Suppressor macrophage treated with lipopolysaccharide for 1 hour (primary cell): ENCODE measurements around the gene SBNO1.
A peak's percentile ranks its signal among the peaks of the same experiment; 100 is the strongest.
"Not testable (repeated sequence)": the region's sequence is repeated elsewhere in the genome, so short reads cannot be mapped to it uniquely, and the experiment has no call there.

ENCODE experiments used
- DNase-seq, 3 donors: peaks; one replicate each; pipeline ENCODE4 v3.0.0-alpha.2; 2020 to 2022

The SBNO1 gene

DNA sequence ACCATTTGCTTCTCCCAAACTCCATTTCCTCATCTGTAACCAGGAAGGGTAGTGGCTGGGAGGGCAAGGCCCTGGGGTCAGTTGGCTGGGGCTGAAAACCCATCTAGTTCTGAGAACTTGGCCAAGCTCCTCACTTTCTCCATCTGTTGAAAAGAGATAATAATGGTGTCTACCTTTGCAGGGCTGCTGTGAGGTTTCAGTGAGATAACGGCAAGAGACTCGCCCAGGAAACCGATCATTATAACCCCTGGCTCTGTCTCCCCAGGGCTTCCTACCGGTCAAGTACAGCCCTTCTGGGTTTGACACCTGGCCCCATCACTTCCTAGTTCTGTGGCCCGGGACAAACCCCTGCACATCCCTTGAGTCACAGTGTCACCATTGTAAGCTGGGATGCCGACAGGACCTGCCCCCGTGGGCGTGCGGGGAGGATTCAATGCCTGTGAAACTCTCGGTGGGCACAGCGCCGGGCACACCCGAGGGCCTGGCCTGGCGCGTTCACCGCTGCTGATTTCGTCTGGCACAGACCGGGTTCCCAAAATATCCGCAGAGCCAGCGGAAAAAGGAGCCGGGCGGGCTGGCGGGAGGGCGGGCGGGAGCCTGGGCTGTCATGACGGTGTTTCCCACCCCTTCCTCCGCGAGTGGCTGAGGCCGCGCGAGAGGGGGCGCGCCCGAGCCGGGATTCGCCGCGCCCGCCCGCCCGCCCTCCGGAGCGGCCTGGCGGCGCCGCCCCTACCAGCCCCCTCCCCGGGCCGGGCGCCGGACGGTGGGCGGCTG lies 23.7 kb upstream of the SBNO1 start:
- DNase-seq = peak; percentile 82 to 93 (median 88)

DNA sequence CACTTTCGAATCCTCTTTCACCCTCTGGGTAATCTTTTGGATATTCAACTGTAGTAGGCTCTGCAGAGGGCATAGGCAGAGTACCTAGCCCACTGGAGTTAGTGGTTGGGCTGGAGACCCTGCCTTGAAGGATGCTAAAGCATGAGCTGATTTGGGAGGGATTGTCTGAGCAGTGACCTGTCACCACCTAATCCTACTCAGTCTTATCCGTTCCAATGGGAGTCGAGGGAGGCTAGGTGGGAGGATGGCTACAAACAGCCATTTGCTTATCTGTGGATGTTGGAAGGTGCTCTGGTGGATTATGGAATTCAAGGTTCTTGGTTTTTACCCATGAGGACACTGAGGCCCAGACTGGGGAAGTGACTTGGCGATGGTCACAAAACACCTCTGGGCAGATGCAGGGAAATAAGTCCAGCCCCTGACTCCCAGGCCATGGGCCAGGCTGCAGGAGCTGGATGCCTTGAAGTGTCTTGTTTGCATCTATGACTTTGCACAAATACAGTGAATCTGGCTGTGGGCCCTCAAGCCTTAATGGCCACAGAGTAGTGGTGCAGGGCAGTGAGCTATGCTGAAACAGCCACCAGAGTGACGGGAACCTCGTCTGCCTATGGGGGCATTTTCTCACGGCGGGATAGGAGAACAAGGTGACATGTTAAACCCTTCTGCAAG lies 23.0 kb upstream of the SBNO1 start:
- no peak for DNase-seq

DNA sequence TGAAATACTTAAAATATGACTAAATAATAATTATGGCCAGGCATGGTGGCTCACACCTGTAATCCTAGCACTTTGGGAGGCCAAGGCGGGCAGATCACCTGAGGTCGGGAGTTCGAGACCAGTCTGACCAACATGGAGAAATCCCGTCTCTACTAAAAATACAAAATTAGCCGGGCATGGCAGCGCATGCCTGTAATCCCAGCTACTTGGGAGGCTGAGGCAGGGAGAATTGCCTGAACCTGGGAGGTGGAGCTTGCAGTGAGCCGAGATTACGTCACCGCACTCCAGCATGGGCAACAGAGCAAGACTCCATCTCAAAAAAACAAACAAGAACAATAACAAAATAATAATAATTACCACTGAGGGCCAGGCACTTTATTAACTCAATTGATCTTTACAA lies 20.9 kb upstream of the SBNO1 start:
- not testable (repeated sequence) for DNase-seq

DNA sequence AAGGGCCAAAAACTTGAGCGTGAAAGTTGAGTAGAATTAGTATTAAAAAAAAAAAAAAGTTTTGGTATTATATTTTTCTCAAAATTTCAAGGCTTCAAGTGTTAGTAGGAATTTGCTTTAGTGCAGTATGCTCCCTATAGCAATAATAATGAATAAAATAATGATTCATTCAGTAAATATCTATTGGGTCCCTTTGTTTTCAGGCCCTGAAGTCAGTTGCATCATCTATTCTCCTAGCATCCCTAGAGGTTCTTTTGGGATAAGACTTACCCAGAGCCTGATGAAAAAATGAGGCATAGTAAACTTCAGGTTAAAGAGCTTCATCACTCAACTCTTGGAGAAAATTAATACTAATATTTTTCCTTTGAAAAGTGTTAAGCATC lies 20.3 kb upstream of the SBNO1 start:
- DNase-seq = no peak

DNA sequence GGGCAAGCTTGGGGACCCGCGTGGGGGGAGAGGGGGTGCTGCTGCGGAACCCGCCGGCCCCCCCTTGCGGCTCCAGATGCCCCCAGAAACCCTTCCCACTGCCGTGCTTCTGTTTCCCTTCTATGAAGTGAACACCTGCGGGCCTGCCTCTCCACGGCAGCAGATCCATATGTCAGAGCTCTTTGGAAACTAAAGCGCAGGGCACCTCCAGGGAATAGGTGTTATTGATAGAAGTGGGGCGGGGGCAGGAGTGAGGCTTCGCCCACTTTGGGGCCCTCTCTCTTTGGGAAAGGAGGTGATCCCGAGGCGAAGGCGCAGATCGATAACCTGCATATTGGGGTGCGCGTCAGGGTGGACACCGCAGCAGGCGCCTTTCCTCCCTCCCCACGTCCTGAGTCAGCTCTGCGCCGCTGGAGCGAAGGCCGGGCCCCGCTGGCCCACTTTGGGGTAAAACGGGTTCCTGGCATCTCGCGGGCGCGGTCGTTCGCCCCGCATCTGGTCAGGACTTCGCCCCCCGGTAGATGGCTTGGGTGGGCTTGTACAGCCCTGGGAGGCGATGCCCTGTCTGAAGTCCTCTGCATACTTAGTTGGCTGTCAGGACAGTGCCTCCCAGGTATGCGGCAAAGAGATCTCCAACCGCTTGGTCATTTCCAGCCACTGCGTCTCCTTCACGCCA lies 19.8 kb upstream of the SBNO1 start:
- DNase-seq = peak; percentile 27 to 56 (median 41)

DNA sequence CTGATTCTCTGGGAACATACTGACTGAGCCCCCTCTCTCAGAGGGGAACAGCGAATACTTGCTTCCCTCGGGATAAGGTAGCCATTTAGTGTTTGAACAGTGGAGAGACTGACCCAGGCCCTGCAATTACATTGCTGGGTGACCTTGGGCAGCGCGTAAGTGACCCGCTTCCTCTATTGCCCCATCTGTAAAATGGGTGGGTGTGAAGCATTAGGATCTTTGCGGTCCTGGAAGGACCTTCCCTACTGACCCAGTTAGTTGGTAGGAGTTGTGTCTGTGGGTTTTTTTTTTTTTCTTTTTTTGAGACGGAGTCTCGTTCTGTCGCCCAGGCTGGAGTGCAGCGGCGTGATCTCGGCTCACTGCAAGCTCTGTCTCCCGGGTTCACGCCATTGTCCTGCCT lies 18.0 kb upstream of the SBNO1 start:
- no peak for DNase-seq

DNA sequence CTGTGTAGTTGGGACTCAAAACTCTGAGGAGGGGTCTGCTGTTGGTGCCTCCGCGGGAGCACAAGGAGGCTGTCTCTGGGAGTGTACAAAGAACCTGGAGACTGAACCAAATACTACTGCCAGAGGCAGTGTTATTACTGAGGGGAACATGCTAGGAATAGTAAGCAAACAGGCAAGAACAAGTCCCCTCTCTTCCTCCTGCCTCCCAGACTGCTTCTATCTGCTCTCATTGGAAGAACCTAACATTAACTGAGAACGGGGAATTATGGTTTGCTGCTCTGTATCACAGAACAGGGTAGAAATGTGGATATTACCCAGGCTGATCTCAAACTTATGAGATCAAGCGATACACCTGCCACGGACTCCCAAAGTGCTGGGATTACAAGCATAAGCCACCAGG lies 14.7 kb upstream of the SBNO1 start:
- DNase-seq = no peak

DNA sequence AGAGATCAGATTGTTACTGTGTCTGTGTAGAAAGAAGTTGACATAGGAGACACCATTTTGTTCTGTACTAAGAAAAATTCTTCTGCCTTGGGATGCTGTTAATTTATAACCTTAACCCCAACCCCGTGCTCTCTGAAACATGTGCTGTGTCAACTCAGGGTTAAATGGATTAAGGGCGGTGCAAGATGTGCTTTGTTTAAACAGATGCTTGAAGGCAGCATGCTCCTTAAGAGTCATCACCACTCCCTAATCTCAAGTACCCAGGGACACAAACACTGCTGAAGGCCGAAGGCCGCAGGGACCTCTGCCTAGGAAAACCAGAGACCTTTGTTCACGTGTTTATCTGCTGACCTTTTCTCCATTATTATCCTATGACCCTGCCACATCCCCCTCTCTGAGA lies 7.8 kb upstream of the SBNO1 start:
- DNase-seq = not testable (repeated sequence)

DNA sequence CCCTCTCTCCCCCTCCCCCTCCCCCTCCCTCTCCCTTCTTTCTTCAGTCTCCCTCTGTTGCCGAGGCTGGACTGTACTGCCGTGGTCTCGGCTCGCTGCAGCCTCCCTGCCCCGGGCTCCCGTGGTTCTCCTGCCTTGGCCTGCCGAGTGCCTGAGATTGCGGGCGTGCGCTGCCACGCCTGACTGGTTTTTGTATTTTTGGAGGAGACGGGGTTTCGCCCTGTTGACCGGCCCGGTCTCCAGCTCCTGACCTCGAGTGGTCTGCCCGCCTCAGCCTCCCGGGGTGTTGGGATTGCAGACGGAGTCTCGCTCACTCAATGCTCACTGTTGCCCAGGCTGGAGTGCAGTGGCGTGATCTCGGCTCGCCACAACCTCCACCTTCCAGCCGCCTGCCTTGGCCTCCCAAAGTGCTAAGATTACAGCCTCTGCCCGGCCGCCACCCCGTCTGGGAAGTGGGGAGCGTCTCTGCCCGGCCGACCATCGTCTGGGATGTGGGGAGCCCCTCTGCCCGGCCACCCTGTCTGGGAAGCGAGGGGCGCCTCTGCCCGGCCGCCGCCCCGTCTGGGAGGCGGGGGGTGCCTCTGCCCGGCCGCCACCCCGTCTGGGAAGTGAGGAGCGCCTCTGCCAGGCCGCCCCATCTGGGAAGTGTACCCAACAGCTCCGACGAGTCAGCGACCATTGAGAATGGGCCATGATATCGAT lies 7.2 kb upstream of the SBNO1 start:
- DNase-seq = not testable (repeated sequence)

DNA sequence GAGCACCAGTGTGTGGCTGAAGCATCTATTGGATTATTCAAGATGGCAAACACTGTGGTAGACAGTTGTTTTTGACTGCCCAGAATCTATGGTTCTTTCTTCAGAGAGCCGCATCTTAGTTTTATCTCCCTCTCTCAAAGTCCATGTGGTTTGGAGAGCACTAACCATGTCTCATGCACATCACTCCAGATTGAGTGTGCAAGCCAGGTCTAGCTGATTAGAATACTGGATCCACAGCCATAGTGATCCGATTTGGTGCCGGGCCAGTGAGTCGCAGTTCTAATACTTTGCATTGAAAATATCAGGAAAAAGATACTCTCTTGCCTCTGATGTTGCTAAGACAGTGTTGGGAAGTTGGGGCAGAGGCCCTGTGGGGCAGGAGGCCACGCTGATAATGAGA lies 4.6 kb upstream of the SBNO1 start:
- DNase-seq = no peak

DNA sequence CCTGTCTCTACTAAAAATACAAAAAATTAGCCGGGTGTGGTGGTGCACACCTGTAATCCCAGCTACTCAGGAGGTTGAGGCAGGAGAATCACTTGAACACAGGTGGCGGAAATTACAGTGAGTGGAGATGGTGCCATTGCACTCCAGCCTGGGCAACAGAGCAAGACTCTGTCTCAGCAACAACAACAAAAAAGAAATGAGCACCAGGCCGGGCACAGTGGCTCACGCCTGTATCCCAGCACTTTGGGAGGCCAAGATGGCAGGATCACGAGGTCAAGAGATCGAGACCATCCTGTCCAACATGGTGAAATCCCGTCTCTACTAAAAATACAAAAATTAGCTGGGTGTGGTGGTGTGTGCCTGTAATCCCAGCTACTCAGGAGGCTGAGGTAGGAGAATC lies 3.8 kb upstream of the SBNO1 start:
- DNase-seq = not testable (repeated sequence)

DNA sequence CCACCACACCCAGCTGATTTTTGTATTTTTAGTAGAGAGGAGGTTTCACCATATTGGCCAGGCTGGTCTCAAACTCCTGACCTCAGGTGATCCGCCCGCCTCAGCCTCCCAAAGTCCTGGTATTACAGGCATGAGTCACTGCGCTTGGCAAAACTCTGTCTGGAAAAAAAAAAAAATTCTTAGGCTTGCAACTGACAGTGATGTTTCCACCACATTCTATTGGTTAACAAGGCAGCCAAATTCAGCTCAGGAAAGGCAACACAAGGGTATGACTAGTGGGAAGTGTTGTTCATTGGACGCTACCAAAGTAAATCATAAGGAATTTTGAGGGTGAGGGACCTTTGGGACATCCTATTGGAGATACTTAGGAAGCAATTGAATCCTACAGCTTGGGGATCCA lies 2.9 kb upstream of the SBNO1 start:
- no peak for DNase-seq

DNA sequence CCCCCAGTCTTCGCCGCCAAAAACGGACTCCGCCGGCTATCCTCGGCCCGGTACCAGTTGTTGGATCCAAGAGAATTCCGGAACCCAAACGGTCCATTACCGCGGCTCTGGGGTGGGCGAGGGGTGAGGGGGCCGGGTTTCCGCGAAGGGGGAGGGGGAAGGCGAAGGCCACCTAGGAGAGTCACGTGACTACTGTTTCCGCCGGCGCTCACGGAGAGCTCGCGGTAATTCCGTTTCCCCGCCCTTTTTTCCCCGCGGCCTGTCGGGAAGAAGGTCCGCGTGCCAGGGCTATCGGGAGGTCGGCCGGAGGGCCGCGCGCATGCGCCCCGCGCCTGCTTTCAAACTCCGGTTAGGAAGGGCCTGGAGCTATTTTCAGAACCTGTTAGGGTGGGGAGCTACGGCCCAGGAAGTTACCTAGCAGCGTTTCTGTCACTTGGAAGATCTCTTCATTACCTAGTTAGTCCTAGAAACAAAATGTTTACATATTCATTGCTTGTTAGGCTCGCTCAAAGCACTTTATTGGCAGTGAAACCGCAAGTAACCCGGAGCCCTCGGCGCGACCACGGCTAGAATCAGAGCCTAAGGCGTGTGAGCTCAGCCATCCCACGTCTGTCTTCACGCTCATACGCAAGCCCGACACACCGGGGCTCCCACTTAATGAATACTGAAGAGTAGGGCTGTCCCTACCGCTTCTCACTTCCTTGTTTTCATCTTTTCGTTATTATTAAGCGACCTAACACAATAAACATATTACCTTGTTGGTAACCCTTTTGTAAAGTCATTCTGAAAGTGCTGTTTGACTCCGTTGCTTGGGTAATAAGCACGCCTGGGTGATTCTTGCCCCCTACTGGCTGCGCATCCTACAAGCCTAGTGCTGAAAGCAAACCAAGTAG lies 624 bp upstream of the SBNO1 start:
- peak; percentile 99 for DNase-seq

DNA sequence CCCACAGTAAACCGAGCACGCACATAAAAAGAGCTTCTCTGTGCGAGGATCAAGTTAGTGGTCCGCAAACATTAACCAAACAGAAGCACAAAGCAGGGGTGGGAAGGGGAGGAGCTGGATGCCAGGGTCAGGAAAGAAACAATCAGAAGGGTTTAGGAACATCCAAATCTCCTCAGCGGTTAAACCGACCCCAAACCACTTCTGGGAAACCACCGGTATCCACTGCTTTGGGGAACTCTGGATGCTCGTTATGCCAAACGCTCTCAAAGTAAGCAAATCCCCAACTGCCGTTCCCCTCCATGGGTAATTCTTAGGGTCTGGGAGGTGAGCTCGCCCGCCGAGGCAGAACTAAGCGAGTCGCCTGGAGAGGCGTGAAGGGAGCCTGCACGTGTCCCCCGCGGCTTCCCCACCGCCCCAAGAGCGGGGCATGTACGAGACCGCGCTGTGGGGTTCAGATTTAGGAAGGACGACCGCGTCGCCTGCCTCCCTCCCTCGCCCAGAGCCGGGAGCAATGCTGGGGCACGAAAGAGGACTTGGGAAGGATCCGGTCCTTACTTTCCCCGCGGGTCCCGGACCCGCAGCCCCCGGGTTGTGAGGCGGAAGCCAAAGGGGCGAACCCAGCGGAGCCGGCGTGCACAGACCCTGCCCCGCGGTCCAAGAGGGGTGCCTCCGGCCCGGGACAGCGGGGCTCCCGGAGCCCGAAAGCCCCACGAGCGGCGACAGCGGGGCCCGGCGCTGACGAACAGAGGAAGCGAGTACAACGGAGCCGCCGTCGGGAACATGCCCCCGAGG lies 711 bp downstream of the SBNO1 start:
- peak; percentile 38 to 65 (median 38) for DNase-seq

DNA sequence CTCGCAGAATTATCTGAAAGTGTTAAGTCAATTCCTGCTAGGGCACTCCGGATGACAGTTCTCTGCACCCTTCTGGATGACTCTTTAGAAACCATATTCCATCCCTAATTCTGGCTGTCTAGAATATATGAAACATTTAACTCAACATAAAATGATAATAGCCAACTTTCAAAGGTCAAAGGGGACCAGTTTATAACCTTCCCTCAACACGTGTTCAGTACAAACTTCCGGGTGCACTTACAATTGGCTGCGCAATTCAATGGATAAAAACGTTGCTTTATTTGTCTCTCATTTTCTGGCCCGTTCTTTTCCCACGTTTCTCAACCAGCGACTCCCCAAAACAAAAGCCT lies 1.3 kb downstream of the SBNO1 start:
- peak; percentile 26 to 44 (median 36) for DNase-seq

DNA sequence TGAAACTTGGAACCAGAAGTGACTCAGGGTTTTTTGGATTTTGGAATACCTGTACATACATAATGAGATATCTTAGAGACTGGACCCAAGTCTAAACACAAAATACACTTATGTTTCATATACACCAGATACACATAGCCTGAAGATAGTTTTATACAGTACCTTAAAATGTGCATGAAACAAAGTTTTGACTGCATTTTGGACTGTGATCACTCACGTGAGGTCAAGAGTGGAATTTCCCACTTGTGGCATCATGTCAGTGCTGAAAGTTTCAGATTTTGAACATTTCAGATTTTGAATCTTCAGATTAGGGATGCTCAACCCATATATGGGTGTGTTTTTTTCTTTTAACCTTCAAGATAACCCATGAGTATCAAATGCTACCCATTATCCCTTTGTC lies 6.6 kb downstream of the SBNO1 start:
- DNase-seq = no peak

DNA sequence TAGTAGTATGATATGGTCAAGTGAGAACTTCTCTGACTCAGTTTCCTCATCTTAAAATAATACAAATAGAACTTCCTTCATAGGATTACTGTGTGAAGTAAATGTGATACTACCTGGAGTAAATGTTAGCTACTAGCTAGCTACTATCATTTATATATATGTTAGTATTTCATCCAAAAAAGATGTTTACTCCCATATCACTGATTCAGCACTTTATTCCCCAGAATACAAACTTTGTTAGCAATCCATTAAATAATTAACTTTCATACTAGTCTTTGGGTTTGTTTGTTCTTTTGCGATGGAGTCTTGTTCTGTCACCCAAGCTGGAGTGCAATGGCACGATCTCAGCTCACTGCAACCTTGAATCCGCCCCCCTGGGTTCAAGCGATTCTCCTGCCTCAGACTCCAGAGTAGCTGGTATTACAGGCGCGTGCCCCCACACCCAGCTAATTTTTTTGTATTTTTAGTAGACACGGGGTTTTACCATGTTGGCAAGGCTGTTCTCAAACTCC lies 8.4 kb downstream of the SBNO1 start:
- no peak for DNase-seq

DNA sequence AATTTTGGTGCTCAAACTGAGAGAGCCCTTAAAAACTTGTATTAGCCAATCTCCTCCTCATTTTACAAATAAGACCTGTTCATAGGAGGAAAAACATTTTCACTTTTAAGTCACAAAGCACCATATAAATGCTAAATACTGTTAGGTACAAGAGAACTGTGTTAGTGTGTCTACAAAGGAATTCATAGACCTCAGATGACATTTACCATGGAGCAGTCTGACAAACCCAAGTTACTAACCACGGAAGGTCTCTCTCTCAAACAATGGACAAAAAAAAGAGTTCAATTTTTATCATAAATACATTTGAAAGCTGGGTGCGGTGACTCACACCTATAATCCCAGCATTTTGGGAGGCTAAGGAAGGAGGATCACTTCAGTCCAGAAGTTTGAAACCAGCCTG lies 10.0 kb downstream of the SBNO1 start:
- no peak for DNase-seq

DNA sequence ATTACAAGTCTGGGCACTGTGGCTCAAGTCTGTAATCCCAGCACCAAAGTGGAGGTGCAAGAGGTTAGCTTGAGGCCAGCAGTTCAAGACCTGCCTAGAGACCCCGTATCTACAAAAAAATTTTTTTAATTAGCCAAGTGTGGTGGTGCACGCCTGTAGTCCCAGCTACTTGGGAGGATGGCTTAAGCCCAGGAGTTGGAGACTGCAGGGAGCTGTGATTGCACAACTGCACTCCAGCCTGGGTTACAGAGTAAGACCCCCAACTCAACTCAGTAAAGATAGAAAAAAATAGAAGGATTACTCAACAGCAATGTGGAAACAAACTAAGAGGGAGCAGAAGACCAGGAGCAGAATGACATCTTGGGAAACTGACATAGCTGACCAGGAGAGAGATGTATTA lies 13.3 kb downstream of the SBNO1 start:
- no peak for DNase-seq

DNA sequence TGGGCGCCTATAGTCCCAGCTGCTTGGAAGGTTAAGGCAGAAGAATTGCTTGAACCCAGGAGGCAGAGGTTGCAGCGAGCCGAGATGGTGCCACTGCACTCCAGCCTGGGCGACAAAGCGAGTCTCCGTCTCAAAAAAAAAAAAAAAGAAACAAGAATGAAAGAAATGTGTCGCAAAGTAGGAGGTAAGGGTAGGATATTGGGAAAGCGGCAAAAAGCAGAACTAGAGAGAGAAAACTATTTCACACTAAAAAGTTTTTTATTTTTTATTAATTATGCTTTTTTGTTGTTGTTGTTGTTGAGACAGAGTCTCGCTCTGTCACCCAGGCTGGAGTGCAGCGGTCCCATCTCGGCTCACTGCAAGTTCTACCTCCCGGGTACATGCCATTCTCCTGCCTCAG lies 17.7 kb downstream of the SBNO1 start:
- peak in 2 of 3 donors; percentile 28 to 31 for DNase-seq

DNA sequence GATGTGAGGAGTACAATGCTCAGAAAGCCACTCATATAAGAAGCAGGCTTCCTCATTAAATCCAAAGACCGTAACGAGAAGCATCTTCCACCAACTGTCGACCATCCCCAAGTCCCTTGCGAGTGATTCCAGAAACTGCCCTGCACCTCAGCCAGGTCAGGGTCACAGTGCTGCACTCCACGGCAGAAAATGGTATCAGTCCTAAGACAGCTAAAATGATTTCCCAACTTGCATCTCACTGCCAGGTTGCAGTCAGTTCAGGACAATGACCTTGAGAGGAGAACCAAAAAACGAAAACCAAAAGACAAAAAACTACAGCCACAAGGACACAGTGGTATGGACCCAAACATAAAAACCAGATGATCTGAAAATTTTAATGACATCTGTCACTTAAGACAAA lies 20.6 kb downstream of the SBNO1 start:
- no peak for DNase-seq
